ENCODE results near the gene MYDGF.

GRCh38 chr19:4717191-4717965 is 47.2 kb upstream of the MYDGF start:
- TF ChIP-seq SP2 (IDR thresholded peaks at IDR 0.05; ENCODE audit: extremely low read depth, low read depth, low read length, poor library complexity, severe bottlenecking), result no peak
- no peak for TF ChIP-seq ELK1 (CRISPR knock-in tag; IDR thresholded peaks at IDR 0.05)
- no peak for TF ChIP-seq EZH2 (IDR thresholded peaks at IDR 0.05; ENCODE audit: borderline replicate concordance, low read depth, low read length)
- no peak for TF ChIP-seq CTCF (IDR thresholded peaks at IDR 0.05 in 2 of 3, conservative IDR thresholded peaks at IDR 0.05 in 1 of 3; ENCODE audit: insufficient read depth in 2 of 3, low read depth in 1 of 3, low read length in 3 of 3)
- TF ChIP-seq E2F5 (CRISPR knock-in tag; IDR thresholded peaks at IDR 0.05), result no peak
- TF ChIP-seq RAD51 (IDR thresholded peaks at IDR 0.05; ENCODE audit: borderline replicate concordance, low read depth), result no peak
- no peak for TF ChIP-seq TFE3 (CRISPR knock-in tag; IDR thresholded peaks at IDR 0.05)
- no peak for TF ChIP-seq CREM (IDR thresholded peaks at IDR 0.05; ENCODE audit: low read depth)
- no peak for TF ChIP-seq POLR2A (conservative IDR thresholded peaks at IDR 0.05)
- no peak for TF ChIP-seq MAFG (tag; conservative IDR thresholded peaks at IDR 0.05)
- TF ChIP-seq NONO (IDR thresholded peaks at IDR 0.05; ENCODE audit: low read depth in 2 of 2, low read length in 1 of 2), result no peak
- TF ChIP-seq ZNF253 (CRISPR knock-in tag; conservative IDR thresholded peaks at IDR 0.05), result no peak
- TF ChIP-seq XRCC5 (IDR thresholded peaks at IDR 0.05; ENCODE audit: low read depth, low read length), result no peak
- TF ChIP-seq HOMEZ (CRISPR knock-in tag; IDR thresholded peaks at IDR 0.05), result no peak

Data from K562 (cell line).